ENCODE measurements around the gene BRD7. TPM values are rescaled to one million over a fixed set of nuclear protein-coding genes. Genes with fewer than 3 reads are reported as not detected.
"Not testable (repeated sequence)": the region's sequence is repeated elsewhere in the genome, so short reads cannot be mapped to it uniquely, and the experiment has no call there.

Gene BRD7
- total RNA-seq, 1 donor from 2014 or later: 33.2 TPM

DNA sequence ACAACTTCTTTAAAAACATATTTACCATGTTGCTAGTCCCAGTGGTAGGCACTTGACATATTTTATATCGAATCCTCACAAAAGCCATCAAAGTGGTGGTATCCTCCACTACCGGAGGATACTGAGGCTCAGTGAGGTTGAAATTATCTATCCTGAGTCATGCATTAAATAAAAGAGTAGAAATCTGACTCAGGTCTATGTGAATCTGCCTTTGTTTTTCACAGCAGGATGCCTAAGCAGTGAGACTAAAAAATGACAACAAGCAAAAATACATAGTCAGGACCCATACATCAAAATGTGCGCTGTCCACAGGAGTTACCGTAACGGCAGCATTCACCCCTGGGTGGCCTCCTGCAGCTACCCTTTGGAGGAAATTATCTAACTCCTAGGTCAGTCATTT, 17.7 kb downstream of the BRD7 start:
- FAIRE-seq (no peak), DNase-seq (ENCODE audit: low read depth) (no peak)
- Histone ChIP-seq H3K4me3 (ENCODE audit: low read depth, low read length) (no peak overlapping the region), H3K36me3 (ENCODE audit: control insufficient read depth, insufficient read depth, low read length) (peaks cover 2% of the 10 kb centered on the region), H3K27me3 (ENCODE audit: control insufficient read depth, insufficient read depth, low read length) (no peaks in the 10 kb centered on the region)
- TF ChIP-seq, protein P1, sequence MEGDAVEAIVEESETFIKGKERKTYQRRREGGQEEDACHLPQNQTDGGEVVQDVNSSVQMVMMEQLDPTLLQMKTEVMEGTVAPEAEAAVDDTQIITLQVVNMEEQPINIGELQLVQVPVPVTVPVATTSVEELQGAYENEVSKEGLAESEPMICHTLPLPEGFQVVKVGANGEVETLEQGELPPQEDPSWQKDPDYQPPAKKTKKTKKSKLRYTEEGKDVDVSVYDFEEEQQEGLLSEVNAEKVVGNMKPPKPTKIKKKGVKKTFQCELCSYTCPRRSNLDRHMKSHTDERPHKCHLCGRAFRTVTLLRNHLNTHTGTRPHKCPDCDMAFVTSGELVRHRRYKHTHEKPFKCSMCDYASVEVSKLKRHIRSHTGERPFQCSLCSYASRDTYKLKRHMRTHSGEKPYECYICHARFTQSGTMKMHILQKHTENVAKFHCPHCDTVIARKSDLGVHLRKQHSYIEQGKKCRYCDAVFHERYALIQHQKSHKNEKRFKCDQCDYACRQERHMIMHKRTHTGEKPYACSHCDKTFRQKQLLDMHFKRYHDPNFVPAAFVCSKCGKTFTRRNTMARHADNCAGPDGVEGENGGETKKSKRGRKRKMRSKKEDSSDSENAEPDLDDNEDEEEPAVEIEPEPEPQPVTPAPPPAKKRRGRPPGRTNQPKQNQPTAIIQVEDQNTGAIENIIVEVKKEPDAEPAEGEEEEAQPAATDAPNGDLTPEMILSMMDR (IDR thresholded peaks at IDR 0.05; ENCODE audit: insufficient read depth, low read length, severe bottlenecking): no peak

DNA sequence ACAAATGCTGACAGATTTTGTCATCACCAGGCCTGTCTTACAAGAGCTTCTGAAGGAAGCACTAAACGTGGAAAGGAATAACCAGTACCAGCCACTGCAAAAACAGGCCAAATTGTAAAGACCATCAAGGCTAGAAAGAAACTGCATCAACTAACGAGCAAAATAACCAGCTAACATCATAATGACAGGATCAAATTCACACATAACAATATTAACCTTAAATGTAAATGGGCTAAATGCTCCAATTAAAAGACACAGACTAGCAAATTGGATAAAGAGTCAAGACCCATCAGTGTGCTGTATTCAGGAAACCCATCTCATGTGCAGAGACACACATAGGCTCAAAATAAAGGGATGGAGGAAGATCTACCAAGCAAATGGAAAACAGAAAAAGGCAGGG, 23.6 kb downstream of the BRD7 start:
- not testable (repeated sequence) for FAIRE-seq; DNase-seq (ENCODE audit: low read depth); H3K4me3 ChIP-seq (ENCODE audit: low read depth, low read length); H3K27me3 ChIP-seq (ENCODE audit: control insufficient read depth, insufficient read depth, low read length); H3K36me3 ChIP-seq (ENCODE audit: control insufficient read depth, insufficient read depth, low read length)

DNA sequence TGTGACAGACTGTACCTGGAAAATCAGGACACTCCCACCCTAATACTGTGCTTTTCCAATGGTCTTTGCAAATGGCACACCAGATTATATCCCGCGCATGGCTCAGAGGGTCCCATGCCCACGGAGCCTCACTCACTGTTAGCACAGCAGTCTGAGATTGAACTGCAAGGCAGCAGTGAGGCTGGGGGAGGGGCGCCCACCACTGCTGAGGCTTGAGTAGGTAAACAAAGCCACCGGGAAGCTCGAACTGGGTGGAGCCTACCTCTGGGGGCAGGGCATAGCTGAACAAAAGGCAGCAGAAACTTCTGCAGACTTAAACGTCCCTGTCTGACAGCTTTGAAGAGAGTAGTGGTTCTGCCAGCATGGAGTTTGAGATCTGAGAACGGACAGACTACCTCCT, 25.2 kb downstream of the BRD7 start:
- FAIRE-seq; DNase-seq (ENCODE audit: low read depth); H3K4me3 ChIP-seq (ENCODE audit: low read depth, low read length); H3K27me3 ChIP-seq (ENCODE audit: control insufficient read depth, insufficient read depth, low read length); H3K36me3 ChIP-seq (ENCODE audit: control insufficient read depth, insufficient read depth, low read length): not testable (repeated sequence)

DNA sequence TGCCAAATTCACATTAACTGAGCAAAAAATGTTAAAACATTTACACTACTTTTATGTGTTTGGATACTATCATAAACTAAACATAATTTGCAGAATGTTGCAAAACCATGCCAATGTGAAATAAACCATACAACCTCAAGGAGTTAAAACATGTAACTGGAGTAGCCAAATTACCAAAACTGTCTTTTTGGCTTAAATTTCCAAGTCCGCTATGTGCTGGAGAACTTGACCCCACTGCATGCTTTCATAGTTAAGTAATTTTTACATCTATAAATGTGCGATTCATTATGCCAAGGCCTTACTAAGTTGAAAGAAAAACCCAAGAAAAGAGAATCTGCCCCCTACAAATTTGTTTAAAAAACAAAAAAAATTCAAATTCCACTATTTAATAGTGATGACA, 28.2 kb downstream of the BRD7 start:
- no peaks in the 10 kb centered on the region for H3K27me3 ChIP-seq (ENCODE audit: control insufficient read depth, insufficient read depth, low read length)
- DNase-seq (ENCODE audit: low read depth) (no peak), FAIRE-seq (no peak)
- peaks cover 3% of the 10 kb centered on the region for H3K36me3 ChIP-seq (ENCODE audit: control insufficient read depth, insufficient read depth, low read length)
- H3K4me3 ChIP-seq (ENCODE audit: low read depth, low read length): no peak overlapping the region
- TF ChIP-seq, protein P1 (IDR thresholded peaks at IDR 0.05; ENCODE audit: insufficient read depth, low read length, severe bottlenecking): no peak

DNA sequence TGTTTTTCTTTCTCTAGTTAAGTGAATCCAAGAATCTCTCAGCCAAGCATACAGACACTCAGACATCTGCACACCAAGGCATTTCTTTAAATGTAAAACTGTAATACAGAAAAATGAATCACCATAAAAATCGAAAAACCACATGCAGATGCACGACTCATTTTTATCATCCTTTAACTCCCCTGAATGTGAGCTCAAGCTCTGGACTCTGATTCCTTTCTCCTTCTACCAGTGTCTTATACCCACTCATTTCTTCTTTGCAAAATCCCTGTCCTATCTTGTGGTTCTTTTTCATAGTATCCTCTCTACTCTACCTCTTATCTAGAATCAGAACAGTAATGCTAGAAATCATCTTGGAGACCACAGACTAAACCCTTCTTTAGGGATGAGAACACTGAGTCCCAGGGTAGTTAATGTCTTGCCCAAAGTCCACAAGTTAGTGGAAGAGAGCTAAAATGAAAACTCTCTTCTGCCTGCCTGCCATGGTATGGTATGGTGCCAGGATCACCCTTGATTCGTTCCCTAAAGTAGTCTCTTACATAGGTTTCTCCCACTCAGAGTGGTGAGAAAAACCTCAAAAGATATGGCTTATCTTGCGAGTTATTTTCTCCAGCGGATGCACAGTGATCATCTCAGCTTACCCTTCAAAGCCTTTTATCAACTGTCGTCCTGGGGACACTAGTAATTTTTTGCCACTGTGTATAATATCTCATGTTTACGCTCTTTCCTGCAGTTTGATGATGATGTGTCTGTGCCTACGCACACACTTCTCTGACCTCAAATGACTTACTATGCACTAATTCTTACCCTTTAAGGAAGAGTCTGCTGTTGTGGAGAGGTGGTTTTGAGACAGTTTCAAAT, 30.2 kb downstream of the BRD7 start:
- H3K4me3 ChIP-seq (ENCODE audit: low read depth, low read length): no peak overlapping the region
- H3K36me3 ChIP-seq (ENCODE audit: control insufficient read depth, insufficient read depth, low read length): peaks cover 7% of the 10 kb centered on the region
- no peaks in the 10 kb centered on the region for H3K27me3 ChIP-seq (ENCODE audit: control insufficient read depth, insufficient read depth, low read length)
- TF ChIP-seq, protein P1 (IDR thresholded peaks at IDR 0.05; ENCODE audit: insufficient read depth, low read length, severe bottlenecking): no peak
- DNase-seq (ENCODE audit: low read depth) (no peak), FAIRE-seq (no peak)

DNA sequence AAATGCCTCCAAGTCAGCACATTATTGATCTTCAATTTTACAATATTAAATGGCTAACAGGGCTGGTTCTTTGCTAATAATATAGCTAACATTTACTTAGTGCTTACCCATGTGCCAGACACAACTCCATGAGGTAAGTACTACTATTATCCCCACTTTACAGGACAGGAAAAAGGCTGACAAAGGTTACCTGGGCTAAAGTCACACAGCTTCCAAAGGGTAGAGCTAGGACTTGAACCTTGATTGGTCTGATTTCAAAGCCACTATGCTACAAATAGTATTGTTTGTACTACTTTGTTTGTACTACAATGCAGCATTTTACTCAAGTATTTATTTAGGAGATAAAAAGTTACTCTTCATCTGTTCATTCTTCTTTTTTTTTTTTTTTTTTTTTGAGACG, 31.9 kb downstream of the BRD7 start:
- FAIRE-seq (no peak), DNase-seq (ENCODE audit: low read depth) (no peak)
- H3K36me3 ChIP-seq (ENCODE audit: control insufficient read depth, insufficient read depth, low read length): peaks cover 6% of the 10 kb centered on the region
- TF ChIP-seq, protein P1 (IDR thresholded peaks at IDR 0.05; ENCODE audit: insufficient read depth, low read length, severe bottlenecking): no peak
- H3K27me3 ChIP-seq (ENCODE audit: control insufficient read depth, insufficient read depth, low read length): no peaks in the 10 kb centered on the region
- H3K4me3 ChIP-seq (ENCODE audit: low read depth, low read length): no peak overlapping the region
